SHP77 (cell line): ENCODE results near the gene CD44.

ENCODE experiments used
- DNase-seq, 2 experiments: peaks; one replicate each; lab custom pipeline; 2025; lab: John Stamatoyannopoulos, UW

Gene CD44

GRCh38 chr11:35139722-35140282 is 831 bp downstream of the CD44 start:
- DNase-seq = no peak

GRCh38 chr11:35141071-35141470 is 2.1 kb downstream of the CD44 start:
- DNase-seq = no peak

- no peak for DNase-seq
These were observed 2.6 kb downstream of the CD44 start for GRCh38 chr11:35141571-35141971.

GRCh38 chr11:35142481-35143075 is 3.6 kb downstream of the CD44 start:
- no peak for DNase-seq

- no peak for DNase-seq
These were observed 4.5 kb downstream of the CD44 start for GRCh38 chr11:35143297-35144135.

GRCh38 chr11:35144136-35144741 is 5.3 kb downstream of the CD44 start:
- no peak for DNase-seq

- no peak for DNase-seq
These were observed 5.8 kb downstream of the CD44 start for GRCh38 chr11:35144806-35145205.

GRCh38 chr11:35145271-35145670 is 6.3 kb downstream of the CD44 start:
- no peak for DNase-seq

- no peak for DNase-seq
These were observed 7.1 kb downstream of the CD44 start for GRCh38 chr11:35146074-35146521.

- no peak for DNase-seq
These were observed 7.7 kb downstream of the CD44 start for GRCh38 chr11:35146711-35147110.

- DNase-seq = no peak
These were observed 8.3 kb downstream of the CD44 start for GRCh38 chr11:35147235-35147634.

- DNase-seq = no peak
These were observed 9.3 kb downstream of the CD44 start for GRCh38 chr11:35148163-35148837.

GRCh38 chr11:35150454-35150853 is 11.5 kb downstream of the CD44 start:
- DNase-seq = no peak

GRCh38 chr11:35151241-35151640 is 12.3 kb downstream of the CD44 start:
- DNase-seq = no peak

- no peak for DNase-seq
These were observed 12.8 kb downstream of the CD44 start for GRCh38 chr11:35151683-35152280.

- DNase-seq = no peak
These were observed 13.6 kb downstream of the CD44 start for GRCh38 chr11:35152575-35152974.

- DNase-seq = no peak
These were observed 14.3 kb downstream of the CD44 start for GRCh38 chr11:35153280-35153679.

- DNase-seq = no peak
These were observed 16.0 kb downstream of the CD44 start for GRCh38 chr11:35154952-35155351.

- DNase-seq = no peak
These were observed 16.7 kb downstream of the CD44 start for GRCh38 chr11:35155677-35156076.

- no peak for DNase-seq
These were observed 19.1 kb downstream of the CD44 start for GRCh38 chr11:35157814-35158700.
